C4-2B (cell line): Measurements from ENCODE around the gene NAAA.

Experiments
- H3K27ac ChIP-seq: fragments of 450-650 bp; 2 replicates; pipeline ENCODE4 v1.5.1; 2017
- ZFX ChIP-seq: fragments of 450-650 bp; IDR thresholded peaks from 2 replicates; pipeline ENCODE4 v1.6.1; 2017
- TF ChIP-seq, protein P1 (sequence below): fragments of 450-650 bp; conservative IDR thresholded peaks from 2 replicates; pipeline ENCODE4 v1.5.1; 2017; ENCODE audit warnings: mild to moderate bottlenecking

Gene NAAA

DNA sequence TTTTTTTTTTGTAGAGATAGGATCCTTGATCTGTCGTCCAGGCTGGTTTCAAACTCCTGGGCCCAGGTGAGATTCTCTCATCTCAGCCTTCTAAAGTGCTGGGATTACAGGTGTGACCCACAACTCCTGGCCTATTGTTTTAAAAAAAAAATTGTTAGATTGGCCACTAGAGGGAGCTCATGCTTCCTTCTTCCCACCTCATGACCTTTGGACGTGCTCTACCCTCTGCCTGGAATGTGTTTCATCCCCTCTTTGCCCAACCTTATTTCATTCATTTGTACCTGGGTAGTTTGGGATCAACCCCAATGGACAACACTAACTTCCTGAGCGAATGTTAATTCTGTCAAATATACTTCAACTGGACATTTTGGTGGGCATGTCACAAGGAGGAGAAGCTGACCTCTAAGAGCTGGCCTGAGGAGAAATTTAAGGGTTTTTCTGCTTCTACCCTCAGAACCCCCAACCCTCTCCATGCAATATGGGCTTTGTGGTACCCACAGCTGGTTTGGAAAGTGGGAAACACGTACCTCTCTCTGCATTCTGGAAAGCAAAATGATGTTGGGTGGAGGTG, 45.0 kb downstream of the NAAA start:
- TF ChIP-seq, protein P1, sequence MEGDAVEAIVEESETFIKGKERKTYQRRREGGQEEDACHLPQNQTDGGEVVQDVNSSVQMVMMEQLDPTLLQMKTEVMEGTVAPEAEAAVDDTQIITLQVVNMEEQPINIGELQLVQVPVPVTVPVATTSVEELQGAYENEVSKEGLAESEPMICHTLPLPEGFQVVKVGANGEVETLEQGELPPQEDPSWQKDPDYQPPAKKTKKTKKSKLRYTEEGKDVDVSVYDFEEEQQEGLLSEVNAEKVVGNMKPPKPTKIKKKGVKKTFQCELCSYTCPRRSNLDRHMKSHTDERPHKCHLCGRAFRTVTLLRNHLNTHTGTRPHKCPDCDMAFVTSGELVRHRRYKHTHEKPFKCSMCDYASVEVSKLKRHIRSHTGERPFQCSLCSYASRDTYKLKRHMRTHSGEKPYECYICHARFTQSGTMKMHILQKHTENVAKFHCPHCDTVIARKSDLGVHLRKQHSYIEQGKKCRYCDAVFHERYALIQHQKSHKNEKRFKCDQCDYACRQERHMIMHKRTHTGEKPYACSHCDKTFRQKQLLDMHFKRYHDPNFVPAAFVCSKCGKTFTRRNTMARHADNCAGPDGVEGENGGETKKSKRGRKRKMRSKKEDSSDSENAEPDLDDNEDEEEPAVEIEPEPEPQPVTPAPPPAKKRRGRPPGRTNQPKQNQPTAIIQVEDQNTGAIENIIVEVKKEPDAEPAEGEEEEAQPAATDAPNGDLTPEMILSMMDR: peak; percentile 81
- no peak for TF ChIP-seq ZFX
- no peak overlapping the region for H3K27ac ChIP-seq

DNA sequence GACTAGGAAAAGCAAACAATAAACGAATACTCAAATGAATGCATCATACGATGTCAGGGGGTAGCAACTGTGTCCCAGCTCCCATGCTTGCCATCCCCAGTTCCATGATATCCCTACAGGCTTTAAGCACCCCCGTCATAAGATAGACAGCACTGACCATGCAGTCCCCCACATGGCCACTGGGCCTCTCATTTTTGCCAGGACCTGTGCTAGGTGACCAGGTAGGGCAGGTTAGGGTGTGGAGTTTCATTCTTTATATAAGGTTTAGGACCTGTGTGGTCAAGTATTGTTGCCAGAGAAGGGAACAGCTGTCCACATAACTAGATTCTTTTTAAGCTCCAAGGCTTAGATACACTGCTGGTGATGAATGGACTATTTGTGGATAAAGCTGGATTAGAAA, 48.3 kb downstream of the NAAA start:
- TF ChIP-seq, protein P1: no peak; the same call in 1 of the 2 replicates
- no peak for TF ChIP-seq ZFX
- no peak overlapping the region for H3K27ac ChIP-seq

DNA sequence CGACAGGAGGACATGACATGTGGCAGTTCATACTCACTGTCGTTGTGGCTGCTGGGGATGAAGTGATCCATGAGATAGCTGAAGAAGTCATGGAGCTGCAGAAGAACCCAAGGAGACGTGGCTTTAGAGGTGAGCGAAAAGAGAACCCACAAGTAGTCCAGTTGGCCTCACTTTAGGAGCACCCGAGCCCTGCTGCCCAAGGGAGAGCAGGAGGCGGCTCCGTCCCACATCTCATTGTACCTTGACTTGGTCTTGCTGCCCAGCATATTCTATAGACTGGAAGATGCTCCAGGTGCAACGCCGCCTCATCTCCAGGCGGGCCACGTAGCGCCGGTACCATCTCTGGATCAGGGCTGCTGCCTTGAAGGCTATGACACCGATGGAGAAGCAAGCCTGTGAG, 49.2 kb downstream of the NAAA start:
- TF ChIP-seq, protein P1: no peak
- TF ChIP-seq ZFX: no peak
- H3K27ac ChIP-seq: no peak overlapping the region

DNA sequence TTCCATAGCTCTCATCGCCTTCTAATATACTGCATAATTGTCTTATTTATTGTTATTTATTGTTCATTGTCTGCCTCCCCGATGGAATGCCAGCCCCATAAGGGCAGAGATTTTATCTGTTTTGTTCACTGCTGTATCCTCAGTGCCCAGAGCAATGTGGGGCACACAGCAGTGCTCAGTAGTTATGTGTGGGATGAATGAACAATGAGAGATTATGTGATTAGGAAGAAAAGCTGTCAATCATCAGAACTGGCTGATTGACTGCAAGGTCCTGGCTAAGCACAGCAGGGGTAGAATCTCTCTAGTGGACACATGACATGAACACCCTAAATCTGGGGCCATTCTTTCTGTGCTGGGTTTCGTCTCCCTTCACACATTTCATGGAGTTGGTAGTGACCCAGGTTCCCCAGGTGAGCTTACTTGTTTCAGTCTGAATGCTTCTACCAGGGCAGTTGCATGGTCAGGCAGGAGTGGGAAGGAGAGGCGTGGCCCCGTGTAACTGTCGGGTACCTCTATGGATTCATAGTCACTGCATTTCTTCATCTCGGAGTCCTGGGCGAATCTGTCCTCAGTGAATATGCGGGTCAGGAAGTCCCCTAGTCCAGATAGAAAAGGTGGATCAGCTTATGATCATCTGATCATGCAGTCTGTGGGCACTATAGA, 51.1 kb downstream of the NAAA start:
- no peak overlapping the region for H3K27ac ChIP-seq
- TF ChIP-seq, protein P1: no peak
- TF ChIP-seq ZFX: no peak

DNA sequence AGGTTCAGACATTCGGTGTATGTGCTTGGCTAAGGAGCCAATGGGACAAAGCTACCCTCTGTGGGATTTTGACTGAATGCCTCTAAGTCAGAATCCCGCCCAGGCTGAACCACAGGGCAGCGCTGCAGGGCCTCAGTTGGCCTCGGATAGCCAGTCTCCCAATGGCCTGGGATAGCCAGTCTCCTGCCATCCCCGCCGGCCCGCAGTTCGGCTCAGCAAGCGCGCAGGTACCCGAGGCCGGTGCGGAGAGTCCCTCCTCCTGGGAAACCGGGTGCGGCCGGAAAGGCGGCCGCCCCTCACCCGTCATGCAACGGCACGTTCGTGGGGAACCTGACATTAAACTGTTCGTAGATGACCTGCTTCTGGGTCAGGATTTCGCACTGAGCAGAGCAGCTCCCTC, 54.7 kb downstream of the NAAA start:
- TF ChIP-seq ZFX: no peak
- TF ChIP-seq, protein P1: no peak
- no peak overlapping the region for H3K27ac ChIP-seq

DNA sequence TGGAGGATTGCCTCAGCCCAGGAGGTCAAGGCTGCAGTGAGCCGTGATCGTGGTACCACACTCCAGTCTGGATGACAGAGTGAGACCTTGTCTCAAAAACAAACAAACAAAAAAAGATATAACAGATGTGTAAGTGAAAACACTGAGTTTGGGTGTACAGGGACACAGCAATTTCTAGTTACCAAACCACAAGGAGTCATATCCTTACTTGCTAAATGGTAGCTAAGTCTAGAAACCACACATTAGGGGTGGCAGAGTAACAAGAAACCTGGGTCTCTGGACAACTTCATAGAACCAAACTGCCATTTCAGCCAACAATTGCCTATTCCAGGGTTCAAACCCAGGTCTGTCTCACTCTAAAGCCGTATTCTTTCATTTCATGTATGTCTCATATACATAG, 59.3 kb downstream of the NAAA start:
- no peak overlapping the region for H3K27ac ChIP-seq
- TF ChIP-seq ZFX: no peak

DNA sequence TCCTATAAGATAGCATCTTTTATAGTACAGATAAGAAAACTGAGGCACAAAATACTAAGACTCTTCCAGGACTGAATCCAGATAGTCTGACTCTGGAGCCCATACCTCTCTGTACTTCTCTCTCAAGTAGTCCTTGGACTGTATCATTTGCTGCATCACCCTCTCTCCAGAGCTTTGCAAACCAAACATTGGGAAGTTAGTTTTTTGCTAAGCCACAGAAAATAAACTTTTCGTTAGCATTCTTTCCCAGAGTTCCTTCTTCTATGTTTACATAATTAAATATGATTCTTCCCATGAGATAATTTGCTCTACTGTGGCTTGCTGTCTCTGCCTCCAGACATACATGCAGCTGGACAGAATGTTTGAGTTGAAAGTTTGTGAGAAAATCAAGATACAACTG, 60.5 kb downstream of the NAAA start:
- no peak overlapping the region for H3K27ac ChIP-seq
- no peak for TF ChIP-seq ZFX
- TF ChIP-seq, protein P1: no peak

DNA sequence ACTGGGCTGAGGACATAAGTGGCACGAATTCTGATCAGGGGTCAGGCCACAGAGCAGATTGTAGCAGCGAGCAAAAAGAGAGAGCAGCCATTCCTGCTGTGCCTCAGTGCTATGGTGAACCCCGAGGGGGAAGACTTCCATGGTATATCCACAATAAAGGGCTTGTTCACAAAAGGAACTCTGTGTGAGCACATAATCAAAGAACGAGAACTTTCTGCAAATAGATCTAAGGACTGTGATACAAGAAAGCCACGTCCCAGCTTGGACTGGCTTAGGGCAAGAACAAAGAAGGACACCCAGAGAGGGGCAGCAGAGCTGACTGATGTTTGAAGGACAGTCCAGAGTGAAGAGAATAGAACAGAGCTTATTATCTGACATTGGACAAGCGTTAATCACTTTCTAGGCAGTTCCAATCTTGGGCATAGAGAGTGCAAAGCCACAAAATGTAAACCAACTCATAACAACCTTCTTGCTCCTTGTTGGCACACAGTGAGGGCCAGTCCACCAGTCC, 62.5 kb downstream of the NAAA start:
- TF ChIP-seq, protein P1: no peak
- TF ChIP-seq ZFX: no peak
- no peak overlapping the region for H3K27ac ChIP-seq
